ENCODE data around the gene OR2T1. TPM values are rescaled to one million over a fixed set of nuclear protein-coding genes. Genes with fewer than 3 reads are reported as not detected.

Gene OR2T1
- total and polyA plus RNA-seq, 2 of the 8 experiments (the other 6 are each of a cell fraction or from before 2014, with no cell fraction given): not detected

DNA sequence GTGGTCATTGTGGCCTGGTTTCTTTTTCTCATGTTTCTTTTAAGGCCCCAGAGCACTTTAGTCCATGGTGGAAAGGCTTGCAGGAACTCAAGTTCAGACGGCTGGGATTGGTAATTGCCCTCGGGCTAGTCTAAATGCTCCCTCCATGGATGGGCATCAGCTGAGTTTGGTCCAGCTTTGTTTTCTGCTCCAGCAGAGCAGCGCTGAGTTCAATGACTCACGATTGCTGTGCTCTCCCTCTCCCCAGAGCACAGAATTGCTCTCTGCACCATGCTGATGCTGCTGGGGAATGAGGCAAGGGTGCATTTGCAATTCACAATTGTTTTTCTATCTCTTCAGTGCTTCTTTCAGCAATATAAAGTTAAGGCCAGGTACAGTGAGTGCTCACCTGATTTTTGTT lies 29.1 kb upstream of the OR2T1 start (continued):
- TF ChIP-seq ATF2 (IDR thresholded peaks at IDR 0.05; ENCODE audit: low read length) (no peak), USF2 (IDR thresholded peaks at IDR 0.05; ENCODE audit: low read length) (no peak), EZH2 (IDR thresholded peaks at IDR 0.05; ENCODE audit: low read depth, low read length, severe bottlenecking) (no peak), TEAD4 (IDR thresholded peaks at IDR 0.05; ENCODE audit: low read depth, low read length) (no peak), POLR2AphosphoS5 (IDR thresholded peaks at IDR 0.05; ENCODE audit: low read depth, low read length) (no peak)
